ENCODE measurements around the gene ST3GAL2.

GRCh38 chr16:70393662-70394061 lies 45.2 kb downstream of the ST3GAL2 start:
- TF ChIP-seq CTCF (IDR thresholded peaks at IDR 0.05; ENCODE audit: insufficient read depth, low read length, poor library complexity, severe bottlenecking) (no peak), EZH2phosphoT487 (conservative IDR thresholded peaks at IDR 0.05; ENCODE audit: low read length) (no peak)
